Small intestine (tissue), 7 donors: ENCODE measurements around the gene PPP1R2. TPM values are rescaled to one million over a fixed set of nuclear protein-coding genes. Genes with fewer than 3 reads are reported as not detected.

Experiments
- DNase-seq, 2 donors: peaks; one replicate each; pipeline versions ENCODE4 v3.0.0 to v3.0.0-alpha.2; 2013
- FAIRE-seq: peaks from 2 replicates; lab custom pipeline; 2012; peaks lifted over from hg19 to GRCh38; lab: Jason Lieb, UNC
- H3K27ac ChIP-seq, 3 donors: one replicate each; pipeline ENCODE4 v1.5.1; 2013; ENCODE audit warnings: low read length in 2 of 3, mild to moderate bottlenecking in 2 of 3, control low read depth in 1 of 3, inconsistent platforms in 1 of 3, low read depth in 1 of 3, moderate library complexity in 1 of 3
- H3K27me3 ChIP-seq, 3 donors: one replicate each; pipeline ENCODE4 v1.6.1; 2013; ENCODE audit warnings: low read length in 3 of 3, inconsistent platforms in 1 of 3; ENCODE audit not compliant: control insufficient read depth in 3 of 3, insufficient read depth in 3 of 3
- H3K36me3 ChIP-seq, 3 donors: one replicate each; pipeline ENCODE4 v1.6.1; 2013; ENCODE audit warnings: low read length in 3 of 3, inconsistent platforms in 1 of 3, low read depth in 1 of 3, mild to moderate bottlenecking in 1 of 3, moderate library complexity in 1 of 3; ENCODE audit not compliant: control insufficient read depth in 3 of 3, insufficient read depth in 2 of 3
- H3K4me1 ChIP-seq, 3 donors: one replicate each; pipeline ENCODE4 v1.6.1; 2013; ENCODE audit warnings: low read length in 2 of 3, inconsistent platforms in 1 of 3, low read depth in 1 of 3, mild to moderate bottlenecking in 1 of 3, moderate library complexity in 1 of 3; ENCODE audit not compliant: control insufficient read depth in 3 of 3, insufficient read depth in 2 of 3
- H3K4me3 ChIP-seq, 3 donors: one replicate each; pipeline ENCODE4 v1.5.1; 2013; ENCODE audit warnings: low read length in 3 of 3, control low read depth in 1 of 3, inconsistent platforms in 1 of 3, low read depth in 1 of 3, mild to moderate bottlenecking in 1 of 3, moderate library complexity in 1 of 3
- H3K9me3 ChIP-seq, 2 donors: one replicate each; pipeline ENCODE4 v1.6.1; 2013; ENCODE audit warnings: low read depth in 1 of 2, low read length in 1 of 2; ENCODE audit not compliant: control insufficient read depth in 2 of 2, insufficient read depth in 1 of 2
- WGBS, 3 donors: extraction: QIAGEN DNeasy Blood & Tissue Kit; methylation state at CpG; one replicate each; pipeline ENCODE4 v1.1.7; 2013; 5-methylcytosine and 5-hydroxymethylcytosine counted together
- polyA plus RNA-seq, 4 donors: library from polyadenylated mRNA; stranded (reverse) in 3 of 4; unstranded in 1 of 4; fragments of 200-250 nt in 3 of 4; fragments of 120-200 nt in 1 of 4; gene quantifications; one replicate each; pipeline versions ENCODE4 v1.2.1 to v1.2.3, GENCODE V29; 2013
- donor health status: healthy with polysubstance abuse.
- donor health status: control.
- donor health status: control.
- donor health status: Bipolar disorder and iron deficiency.
- donor health status: healthy.

Gene PPP1R2
- polyA plus RNA-seq, 4 donors = 32.7 to 55.1 (median 33.5) TPM

DNA sequence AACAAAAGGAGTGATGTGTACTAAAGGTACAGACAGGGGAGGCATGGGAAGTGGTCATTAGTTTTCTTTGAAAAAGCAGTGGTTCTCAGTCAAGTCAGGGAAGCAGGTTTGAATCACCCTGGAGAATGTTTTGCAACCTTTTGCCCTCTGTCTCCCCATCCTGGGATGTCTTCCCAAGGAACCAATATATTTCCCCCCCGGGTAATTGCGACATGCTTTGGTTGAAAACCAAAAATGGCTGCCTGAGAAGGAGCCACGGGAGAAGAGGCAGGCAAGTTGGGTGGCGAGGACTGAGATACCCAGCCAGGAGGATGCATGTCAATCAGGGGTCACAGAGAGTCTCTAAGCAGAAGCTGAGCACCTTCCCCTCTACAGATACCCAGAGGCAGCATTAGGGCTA, 20.2 kb upstream of the PPP1R2 start:
- no peak for FAIRE-seq

DNA sequence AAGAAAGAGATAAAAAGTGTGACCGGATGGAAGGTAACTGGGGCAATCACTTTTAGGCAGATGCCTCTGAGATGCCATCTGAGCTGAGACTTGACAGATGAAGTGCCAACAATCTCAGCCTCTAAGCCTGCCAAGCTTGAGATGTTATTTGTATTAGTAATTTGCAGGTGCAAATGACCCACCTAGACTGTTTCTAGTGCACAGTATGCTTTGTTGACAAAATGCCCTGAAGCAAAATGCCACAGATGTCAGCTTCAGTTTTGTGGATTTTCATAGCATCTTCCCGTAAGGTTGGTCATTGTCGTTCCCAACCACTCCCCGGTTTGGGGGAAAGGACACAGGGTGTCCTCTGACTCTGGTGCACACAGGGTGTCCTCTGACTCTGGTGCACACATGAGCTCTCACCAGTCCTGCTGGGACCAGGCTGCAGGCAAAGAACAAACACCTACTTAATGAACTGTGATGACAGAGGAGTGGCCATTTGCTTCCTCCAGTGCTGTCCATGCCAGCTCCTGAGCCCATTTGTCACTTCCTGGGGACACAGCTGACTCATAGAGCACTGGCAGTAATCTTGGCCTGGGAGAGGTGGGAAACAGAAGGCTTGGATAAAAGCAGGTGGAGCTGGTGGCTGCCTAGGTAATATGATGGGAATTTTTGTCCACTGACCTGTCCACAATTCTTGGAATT, 16.7 kb upstream of the PPP1R2 start:
- no peak overlapping the region for H3K27ac ChIP-seq
- WGBS, 3 donors = 90 to 94% (median 91%) methylated on average over 4 of the region's 4 CpGs
- no peak for FAIRE-seq
- H3K27me3 ChIP-seq = no peaks in the 10 kb centered on the region
- H3K4me1 ChIP-seq = peaks cover 0 to 25% (median 0%) of the 10 kb centered on the region in 3 donors
- no peaks in the 10 kb centered on the region for H3K9me3 ChIP-seq
- no peaks in the 10 kb centered on the region for H3K36me3 ChIP-seq
- H3K4me3 ChIP-seq = no peak overlapping the region
- peak in 1 of 2 donors; percentile 58 for DNase-seq

More for the DNA sequence above, 20.2 kb upstream of the PPP1R2 start:
- peaks cover 0 to 15% (median 0%) of the 10 kb centered on the region in 3 donors for H3K4me1 ChIP-seq
- H3K4me3 ChIP-seq = no peak overlapping the region
- no peaks in the 10 kb centered on the region for H3K36me3 ChIP-seq
- no peaks in the 10 kb centered on the region for H3K27me3 ChIP-seq
- H3K9me3 ChIP-seq = no peaks in the 10 kb centered on the region
- WGBS, 3 donors = 86 to 96% (median 90%) methylated on average over 4 of the region's 4 CpGs
- H3K27ac ChIP-seq = no peak overlapping the region
- DNase-seq = no peak

DNA sequence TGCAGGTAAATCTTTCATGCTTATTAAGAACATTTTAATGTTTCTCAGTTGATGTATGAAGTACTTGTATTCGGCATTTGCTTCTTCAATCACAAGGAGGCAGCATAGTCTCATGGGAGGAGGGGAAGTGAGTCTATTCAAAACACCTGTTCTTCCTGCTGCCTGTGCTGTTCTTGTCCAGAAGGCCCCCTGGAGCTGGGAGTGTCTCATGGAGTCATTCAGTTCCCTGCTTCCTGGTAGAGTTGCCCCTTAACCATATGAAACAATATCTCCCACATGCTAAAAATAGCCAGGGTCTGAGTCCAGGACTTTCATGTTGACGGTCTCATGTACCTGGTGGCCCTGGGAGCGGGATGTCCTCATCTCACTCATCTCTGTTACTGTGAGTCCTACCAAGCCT, 15.5 kb upstream of the PPP1R2 start:
- 21 to 53% (median 34%) methylated on average over 3 of the region's 3 CpGs for WGBS, 3 donors
- no peak overlapping the region for H3K4me3 ChIP-seq
- peak overlapping the region; percentile 3 to 73 (median 32) for H3K27ac ChIP-seq
- H3K4me1 ChIP-seq = peaks cover 0 to 25% (median 0%) of the 10 kb centered on the region in 3 donors
- no peaks in the 10 kb centered on the region for H3K36me3 ChIP-seq
- no peaks in the 10 kb centered on the region for H3K27me3 ChIP-seq
- FAIRE-seq (no peak), DNase-seq (peak; percentile 84 to 90)
- H3K9me3 ChIP-seq = no peaks in the 10 kb centered on the region

DNA sequence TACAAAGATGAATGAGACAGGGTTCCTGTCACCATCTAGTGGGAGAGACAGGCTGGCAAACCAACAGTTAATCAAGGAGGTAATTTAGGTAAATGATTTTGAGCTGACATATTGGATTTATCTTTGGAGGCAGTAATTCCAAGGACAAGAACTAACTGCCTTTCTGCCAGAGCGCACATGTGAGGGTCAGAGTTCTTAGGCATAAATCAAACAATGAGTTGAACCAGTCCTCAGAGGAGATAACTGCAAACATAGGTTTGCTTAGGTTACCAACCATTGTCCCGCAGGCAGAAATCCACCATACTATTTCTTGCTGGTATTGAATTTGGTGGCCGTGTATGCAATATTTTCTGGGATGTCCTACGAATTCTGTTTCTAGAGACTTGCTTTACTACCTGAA, 14.2 kb upstream of the PPP1R2 start:
- peak overlapping the region in 1 of 3 donors; percentile 73 for H3K27ac ChIP-seq
- no peak overlapping the region for H3K4me3 ChIP-seq
- WGBS, 3 donors = 8 to 52% (median 42%) methylated on average over 4 of the region's 4 CpGs
- peak; percentile 79 to 90 for DNase-seq
- no peak for FAIRE-seq
- H3K4me1 ChIP-seq = peaks cover 0 to 25% (median 0%) of the 10 kb centered on the region in 3 donors
- no peaks in the 10 kb centered on the region for H3K9me3 ChIP-seq
- H3K36me3 ChIP-seq = no peaks in the 10 kb centered on the region
- no peaks in the 10 kb centered on the region for H3K27me3 ChIP-seq

DNA sequence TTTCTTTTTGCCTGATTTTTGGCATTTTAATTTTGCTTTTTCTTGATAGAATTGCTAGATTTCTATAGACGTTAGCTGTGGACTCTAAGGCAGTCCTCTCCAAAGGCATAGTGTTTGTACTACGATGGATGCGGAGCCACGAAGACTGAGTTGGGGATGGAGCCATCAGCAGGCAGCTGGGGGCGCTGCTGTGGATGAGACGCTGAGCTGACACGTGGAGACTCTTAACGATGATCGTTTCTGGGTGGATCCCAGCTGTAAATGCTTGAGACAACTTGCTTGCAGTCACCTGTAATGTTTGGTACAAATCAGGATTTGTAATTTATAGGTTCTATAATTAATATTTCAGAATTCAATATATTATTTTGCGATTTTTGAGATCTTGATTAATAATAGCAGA, 13.3 kb upstream of the PPP1R2 start:
- H3K36me3 ChIP-seq = no peaks in the 10 kb centered on the region
- H3K27ac ChIP-seq = no peak overlapping the region
- peak in 1 of 2 donors; percentile 65 for DNase-seq
- no peaks in the 10 kb centered on the region for H3K9me3 ChIP-seq
- no peak for FAIRE-seq
- H3K4me1 ChIP-seq = peaks cover 0 to 30% (median 3%) of the 10 kb centered on the region in 3 donors
- 50 to 67% (median 65%) methylated on average over 10 of the region's 10 CpGs for WGBS, 3 donors
- H3K4me3 ChIP-seq = no peak overlapping the region
- no peaks in the 10 kb centered on the region for H3K27me3 ChIP-seq

DNA sequence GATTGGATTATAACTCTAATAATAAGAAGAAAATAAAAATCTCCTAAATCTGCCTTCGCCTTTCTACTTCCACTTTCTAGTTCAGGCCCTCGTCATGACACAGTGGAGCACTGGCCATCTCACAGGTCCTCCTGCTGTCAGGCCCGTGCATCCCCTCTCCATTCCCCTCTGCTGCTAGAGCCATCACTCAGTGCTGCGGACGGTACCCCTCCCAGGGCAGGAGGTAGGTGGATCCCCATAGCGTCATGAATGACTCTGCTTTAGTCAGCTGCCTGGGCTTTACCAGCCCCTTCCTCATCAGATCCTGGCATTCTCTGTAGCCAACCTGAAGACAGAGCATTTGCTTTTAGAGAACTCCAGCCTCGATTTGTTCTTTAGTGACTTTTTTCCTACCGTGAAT, 12.0 kb upstream of the PPP1R2 start:
- Histone ChIP-seq H3K27me3 (no peaks in the 10 kb centered on the region), H3K4me1 (peaks cover under 1 to 42% (median 8%) of the 10 kb centered on the region in 3 donors), H3K27ac (no peak overlapping the region), H3K4me3 (no peak overlapping the region), H3K36me3 (no peaks in the 10 kb centered on the region), H3K9me3 (no peaks in the 10 kb centered on the region)
- no peak for FAIRE-seq
- 74 to 78% (median 78%) methylated on average over 8 of the region's 8 CpGs for WGBS, 3 donors
- no peak for DNase-seq

DNA sequence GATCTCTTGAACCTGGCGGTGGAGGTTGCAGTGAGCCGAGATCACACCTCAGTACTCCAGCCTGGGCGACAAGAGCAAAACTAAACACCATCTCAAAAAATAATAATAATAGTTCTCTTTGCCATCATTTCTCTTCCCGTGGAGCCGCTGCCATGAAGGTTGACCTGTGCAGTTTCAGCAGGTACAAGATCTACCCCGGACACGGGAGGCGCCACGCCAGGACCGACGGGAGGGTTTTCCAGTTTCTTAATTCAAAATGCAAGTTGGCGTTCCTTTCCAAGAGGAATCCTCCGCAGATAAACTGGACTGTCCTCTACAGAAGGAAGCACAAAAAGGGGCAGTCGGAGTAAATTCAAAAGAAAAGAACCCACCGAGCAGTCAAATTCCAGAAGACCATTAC, 11.3 kb upstream of the PPP1R2 start:
- Histone ChIP-seq H3K27me3 (no peaks in the 10 kb centered on the region), H3K4me3 (no peak overlapping the region), H3K36me3 (no peaks in the 10 kb centered on the region), H3K9me3 (no peaks in the 10 kb centered on the region), H3K27ac (no peak overlapping the region), H3K4me1 (peaks cover 3 to 45% (median 8%) of the 10 kb centered on the region in 3 donors)
- DNase-seq (no peak), FAIRE-seq (no peak)
- WGBS, 3 donors = 96 to 98% (median 97%) methylated on average over 15 of the region's 15 CpGs

DNA sequence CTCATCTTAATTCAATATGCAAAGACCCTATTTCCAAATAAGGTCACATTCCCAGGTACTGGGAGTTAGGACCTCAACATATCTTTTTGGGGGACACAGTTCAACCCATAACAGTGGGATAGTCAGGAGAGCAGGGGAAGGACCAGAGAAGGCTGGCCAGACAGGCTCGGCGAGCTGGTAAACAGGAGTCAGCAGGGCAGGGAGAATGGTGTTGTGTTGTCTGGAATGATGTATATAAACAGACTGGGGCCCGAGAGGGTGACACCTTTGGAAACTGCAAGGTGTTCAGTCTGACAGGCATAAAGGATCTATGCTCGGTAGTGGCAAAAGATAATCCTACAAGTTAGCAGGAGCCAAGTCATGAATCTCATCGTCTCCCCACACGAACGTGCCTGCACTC, 10.1 kb upstream of the PPP1R2 start:
- WGBS, 3 donors = 76 to 81% (median 79%) methylated on average over 7 of the region's 7 CpGs
- H3K36me3 ChIP-seq = no peaks in the 10 kb centered on the region
- H3K4me3 ChIP-seq = no peak overlapping the region
- peaks cover 6 to 43% (median 8%) of the 10 kb centered on the region in 3 donors for H3K4me1 ChIP-seq
- H3K27ac ChIP-seq = no peak overlapping the region
- DNase-seq = no peak
- no peak for FAIRE-seq
- no peaks in the 10 kb centered on the region for H3K9me3 ChIP-seq
- H3K27me3 ChIP-seq = no peaks in the 10 kb centered on the region
